HuH-7 (cell line): ENCODE data around the gene PRR20G.
"Not testable (repeated sequence)": the region's sequence is repeated elsewhere in the genome, so short reads cannot be mapped to it uniquely, and the experiment has no call there.

Source experiments
- DNase-seq: peaks from one replicate; pipeline ENCODE4 v3.0.0; 2011; ENCODE audit warnings: low spot score

PRR20G gene

GRCh38 chr3:127287840-127288239 is at the start of gene PRR20G:
PRR20G (minus strand) TSS chr3:127288046; CDS start chr3:127287365, 681 bp downstream.
- DNase-seq, result peak; percentile 25

DNA sequence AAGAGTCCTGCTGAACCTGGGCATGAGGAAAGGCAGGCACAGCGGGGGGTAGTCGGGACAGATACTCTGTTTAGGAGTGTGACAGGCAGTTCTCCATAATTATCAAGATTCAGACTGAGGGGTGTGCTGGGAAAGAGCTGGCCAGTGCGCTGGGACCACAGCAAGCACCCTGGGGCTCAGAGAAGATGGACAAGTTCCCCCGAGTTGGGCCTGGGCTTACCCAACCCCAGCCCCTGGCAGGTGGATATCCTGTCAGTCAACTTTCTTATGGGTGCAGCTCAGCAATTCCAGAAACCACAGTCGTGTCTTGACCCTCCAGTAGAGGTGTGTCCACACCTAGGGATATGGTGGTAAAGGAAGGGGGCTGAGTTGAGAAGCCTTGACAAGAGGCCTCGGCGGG is 49.2 kb upstream of the PRR20G start:
- DNase-seq, result no peak

DNA sequence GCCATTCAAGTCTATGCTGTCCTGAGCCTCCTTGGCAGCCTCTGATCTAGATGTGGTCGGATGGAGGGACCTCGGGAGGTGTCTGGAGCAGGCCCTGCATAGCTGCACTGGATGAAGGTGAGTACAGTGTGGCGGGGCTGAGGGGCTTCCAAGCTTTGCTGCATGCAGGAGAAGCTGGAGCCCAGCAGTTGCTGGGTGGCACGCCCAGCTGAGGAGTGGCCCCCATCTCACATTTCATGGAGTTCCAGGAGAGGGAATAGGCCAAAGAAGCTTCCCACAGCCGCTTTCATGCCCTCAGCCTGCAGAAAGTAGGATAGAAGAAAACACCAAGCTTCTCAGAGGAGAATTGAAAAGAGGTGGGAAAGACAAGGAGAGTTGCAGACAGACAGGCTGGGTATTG is 48.3 kb upstream of the PRR20G start:
- DNase-seq, result no peak

GRCh38 chr3:127330385-127330784 is 42.5 kb upstream of the PRR20G start:
- DNase-seq, result no peak

GRCh38 chr3:127329631-127330285 is 41.9 kb upstream of the PRR20G start:
- no peak for DNase-seq

DNA sequence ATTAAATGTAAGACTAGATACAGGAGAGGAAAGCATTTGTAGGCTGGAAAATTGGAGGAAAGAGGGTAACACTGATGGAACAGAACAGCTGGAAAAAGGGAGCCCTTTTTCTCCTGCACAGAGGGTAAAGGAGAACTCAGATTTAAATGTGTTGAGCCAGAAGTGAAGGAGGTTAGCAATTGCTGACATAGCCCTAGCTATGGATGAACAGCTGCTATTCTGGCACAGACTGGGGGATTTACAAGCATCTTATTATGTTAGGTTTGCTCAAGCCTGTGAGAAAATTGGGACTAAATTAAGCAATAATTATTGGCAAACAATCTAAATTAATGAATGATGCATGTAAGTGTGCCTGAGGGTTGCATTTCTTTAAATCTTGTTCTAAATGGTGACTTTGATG is 40.6 kb upstream of the PRR20G start:
- no peak for DNase-seq

GRCh38 chr3:127326341-127326740 is 38.5 kb upstream of the PRR20G start:
- no peak for DNase-seq

- no peak for DNase-seq
Observed at GRCh38 chr3:127325629-127325961, 37.7 kb upstream of the PRR20G start.

GRCh38 chr3:127324913-127325628 is 37.2 kb upstream of the PRR20G start:
- no peak for DNase-seq

DNA sequence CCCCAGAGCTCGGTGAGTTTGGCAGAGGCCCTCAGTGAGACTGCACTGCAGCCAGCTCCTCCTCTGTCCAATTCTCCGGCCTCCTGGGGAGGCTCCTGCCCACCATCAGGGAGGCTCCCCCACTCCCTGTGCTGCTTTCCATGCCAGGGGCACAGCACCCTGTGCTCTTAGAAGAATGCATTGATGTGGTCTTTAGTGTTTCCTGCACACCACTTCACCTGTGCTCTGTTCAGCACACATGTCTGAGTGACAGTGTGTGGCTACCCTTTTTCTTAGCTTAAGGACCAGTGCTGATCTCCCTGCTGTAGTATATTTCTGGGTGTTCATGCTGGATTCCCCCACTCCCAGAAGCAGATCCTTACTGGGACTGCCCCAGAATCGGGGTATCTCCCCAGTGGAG is 36.2 kb upstream of the PRR20G start:
- DNase-seq, result no peak

GRCh38 chr3:127323581-127323980 is 35.7 kb upstream of the PRR20G start:
- DNase-seq, result no peak

DNA sequence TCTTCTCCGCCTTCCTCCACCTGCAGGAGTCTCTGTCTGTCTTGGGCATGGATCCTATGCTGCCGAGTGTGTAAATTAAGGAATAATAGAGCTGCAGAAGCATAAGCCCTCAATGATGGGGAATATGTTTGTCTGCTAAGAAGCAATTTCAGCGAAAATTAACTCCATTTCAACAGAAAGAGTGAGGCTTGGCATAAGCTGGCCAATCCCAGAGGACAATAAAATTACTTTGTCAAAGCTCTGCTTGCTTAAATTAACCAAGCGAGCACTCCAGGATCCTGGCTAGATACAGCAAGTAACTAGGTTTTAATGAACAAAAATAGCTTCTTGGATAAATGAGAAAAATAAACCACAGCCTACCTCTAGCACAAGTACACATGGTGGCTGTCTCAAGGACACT is 33.5 kb upstream of the PRR20G start:
- no peak for DNase-seq

GRCh38 chr3:127320529-127321121 is 32.8 kb upstream of the PRR20G start:
- DNase-seq, result no peak

- DNase-seq, result no peak
Observed at GRCh38 chr3:127316685-127317084, 28.8 kb upstream of the PRR20G start.

GRCh38 chr3:127312818-127313217 is 25.0 kb upstream of the PRR20G start:
- no peak for DNase-seq

GRCh38 chr3:127308821-127309220 is 21.0 kb upstream of the PRR20G start:
- not testable (repeated sequence) for DNase-seq

DNA sequence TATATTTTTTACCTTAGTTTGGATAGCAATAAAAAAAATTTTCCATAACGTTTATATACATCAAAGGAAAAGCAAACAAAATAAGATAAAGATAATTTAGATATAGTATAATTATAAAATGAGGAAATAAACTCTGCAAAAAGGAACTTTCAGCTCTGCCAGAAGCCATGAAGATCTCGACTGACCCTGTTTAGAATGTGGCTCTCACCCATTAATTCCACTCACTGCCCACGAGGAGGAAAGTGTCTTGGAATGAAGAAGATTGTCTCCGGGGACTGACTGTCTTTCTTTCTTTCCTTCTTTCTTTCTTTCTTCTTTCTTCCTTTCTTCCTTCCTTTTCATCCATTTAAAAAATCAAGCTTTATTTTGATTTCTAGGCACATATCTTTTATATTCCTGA is 20.1 kb upstream of the PRR20G start:
- DNase-seq, result no peak

DNA sequence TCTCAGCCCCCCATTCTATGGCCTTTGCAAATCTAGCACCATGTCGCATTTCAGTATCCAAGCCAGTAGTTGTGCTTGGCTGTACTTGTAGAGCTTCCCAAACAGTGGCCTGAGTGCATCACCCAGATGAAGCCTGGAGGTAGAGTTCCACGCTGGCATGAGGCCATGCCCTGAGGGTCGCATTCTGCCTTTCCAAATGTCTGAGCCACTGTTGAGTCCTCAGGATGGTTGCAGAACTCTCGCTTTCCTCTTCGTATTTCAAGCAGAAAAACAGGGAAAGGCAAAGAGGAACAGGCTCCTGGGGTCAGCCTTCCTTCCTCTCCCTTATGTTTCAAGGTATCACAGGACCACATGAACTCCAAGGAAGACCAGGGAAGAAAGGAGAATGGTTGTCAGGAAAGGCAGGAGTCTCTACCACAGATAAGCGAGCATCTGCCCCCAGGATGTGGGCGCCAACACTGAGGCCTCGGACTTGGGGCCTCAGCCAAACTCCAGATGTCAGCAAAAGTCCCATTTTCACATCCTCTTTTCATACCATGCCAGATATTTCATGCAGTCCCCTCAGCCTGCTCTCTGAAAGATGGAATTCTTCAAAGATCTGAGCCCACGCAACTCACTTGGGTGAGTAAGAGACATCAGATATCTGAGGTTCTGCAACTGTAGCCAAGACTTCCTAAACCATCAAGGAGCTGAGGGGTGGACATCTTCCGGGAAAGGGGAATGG is 19.4 kb upstream of the PRR20G start:
- no peak for DNase-seq

- no peak for DNase-seq
Observed at GRCh38 chr3:127306361-127307111, 18.7 kb upstream of the PRR20G start.

DNA sequence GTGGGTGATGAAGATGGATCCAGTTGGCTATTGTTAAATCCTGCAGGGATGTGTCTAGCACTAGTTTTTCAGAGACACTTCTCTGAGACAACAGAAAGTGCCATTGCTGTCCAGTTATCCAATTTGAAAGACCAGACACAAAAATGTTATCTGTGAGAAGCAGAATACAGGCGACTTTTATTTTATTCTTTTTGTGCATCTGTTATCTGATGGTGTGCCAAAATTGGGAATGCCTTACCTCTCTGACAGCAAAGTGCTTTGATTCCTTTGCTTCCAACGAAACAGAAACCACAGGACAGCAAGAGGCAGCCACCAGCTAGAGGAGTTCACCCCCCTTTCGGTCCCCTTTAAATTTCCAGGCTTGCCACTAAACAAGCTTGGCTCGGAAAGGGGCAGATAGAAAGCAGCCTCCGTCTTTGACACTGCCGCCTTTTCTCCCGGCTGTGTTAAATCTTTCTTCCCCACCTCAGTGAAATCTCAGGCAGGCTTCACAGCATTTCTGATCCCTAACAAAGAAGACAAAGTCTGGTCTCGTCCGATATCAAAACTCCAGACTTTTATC is 17.7 kb upstream of the PRR20G start:
- no peak for DNase-seq

GRCh38 chr3:127304121-127304744 is 16.4 kb upstream of the PRR20G start:
- DNase-seq, result no peak
